ENCODE results near the gene IFNLR1.

The IFNLR1 gene

DNA sequence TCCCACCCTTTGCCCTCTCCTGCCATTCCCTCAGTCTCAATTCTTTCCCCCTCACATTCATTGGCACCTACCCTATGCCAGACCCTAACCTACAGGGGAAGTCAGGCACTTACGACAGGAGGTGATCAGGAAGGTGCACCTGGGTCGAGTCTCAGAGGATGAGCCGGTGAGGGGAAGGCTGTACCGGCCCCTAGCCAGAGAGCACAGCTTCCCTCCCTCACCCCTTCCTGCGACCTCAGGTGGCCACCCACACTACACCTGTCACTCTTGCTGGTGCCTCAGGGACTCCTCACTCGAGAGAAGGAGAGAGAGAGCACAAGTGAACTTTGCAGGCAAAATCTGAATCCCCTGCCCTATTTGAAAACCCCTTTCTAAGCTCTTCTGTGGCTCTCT is 73.5 kb downstream of the IFNLR1 start:
- DNase-seq (ENCODE audit: low read depth, low spot score) = no peak
- no peak overlapping the region for H3K4me3 ChIP-seq (ENCODE audit: low read depth, low read length)
- TF ChIP-seq, protein P1, sequence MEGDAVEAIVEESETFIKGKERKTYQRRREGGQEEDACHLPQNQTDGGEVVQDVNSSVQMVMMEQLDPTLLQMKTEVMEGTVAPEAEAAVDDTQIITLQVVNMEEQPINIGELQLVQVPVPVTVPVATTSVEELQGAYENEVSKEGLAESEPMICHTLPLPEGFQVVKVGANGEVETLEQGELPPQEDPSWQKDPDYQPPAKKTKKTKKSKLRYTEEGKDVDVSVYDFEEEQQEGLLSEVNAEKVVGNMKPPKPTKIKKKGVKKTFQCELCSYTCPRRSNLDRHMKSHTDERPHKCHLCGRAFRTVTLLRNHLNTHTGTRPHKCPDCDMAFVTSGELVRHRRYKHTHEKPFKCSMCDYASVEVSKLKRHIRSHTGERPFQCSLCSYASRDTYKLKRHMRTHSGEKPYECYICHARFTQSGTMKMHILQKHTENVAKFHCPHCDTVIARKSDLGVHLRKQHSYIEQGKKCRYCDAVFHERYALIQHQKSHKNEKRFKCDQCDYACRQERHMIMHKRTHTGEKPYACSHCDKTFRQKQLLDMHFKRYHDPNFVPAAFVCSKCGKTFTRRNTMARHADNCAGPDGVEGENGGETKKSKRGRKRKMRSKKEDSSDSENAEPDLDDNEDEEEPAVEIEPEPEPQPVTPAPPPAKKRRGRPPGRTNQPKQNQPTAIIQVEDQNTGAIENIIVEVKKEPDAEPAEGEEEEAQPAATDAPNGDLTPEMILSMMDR (IDR thresholded peaks at IDR 0.05; ENCODE audit: low read depth, low read length) = no peak
- in situ Hi-C loops (cut with HindIII; ENCODE audit: low sequenced_read_pairs) = no loop called here

DNA sequence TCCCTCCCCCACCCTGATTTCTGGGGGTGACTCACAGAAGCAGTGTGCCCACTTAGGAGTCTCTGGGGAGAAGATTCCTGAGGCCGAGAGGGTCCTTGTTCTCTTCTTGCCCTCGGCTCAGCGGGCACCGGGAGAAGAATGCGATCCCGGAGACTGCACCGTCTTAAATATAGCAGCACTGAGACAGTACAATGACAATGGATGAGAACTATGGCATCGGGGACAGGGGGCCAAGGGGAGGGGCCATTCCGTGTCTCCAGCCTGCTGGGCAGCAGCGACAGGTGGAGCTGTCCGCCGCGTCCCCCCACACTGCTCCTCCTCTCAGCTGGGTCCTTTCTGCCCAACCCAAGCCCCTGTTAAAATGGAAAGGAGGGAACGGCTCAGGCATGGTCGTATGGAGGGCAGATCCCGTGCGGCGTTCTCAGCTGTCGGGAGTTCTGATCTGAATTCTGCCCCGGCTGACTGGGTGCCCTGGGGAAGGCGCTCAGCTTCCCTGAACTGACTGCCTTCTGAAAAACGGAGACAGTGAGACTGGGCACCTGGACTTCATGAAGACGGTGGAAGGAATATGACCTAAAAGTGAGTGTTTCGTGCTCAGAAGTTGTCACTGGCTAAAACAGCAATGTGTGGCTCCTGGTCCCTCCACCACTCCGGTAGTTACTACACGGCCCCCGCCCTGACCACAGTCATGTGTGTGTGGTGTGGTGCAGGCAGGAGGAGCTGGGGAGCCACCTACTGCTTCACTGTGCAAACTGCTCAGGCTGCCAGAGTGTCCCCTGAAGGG is 74.9 kb downstream of the IFNLR1 start, which contains the start of gene MYOM3:
Gene MYOM3 (minus strand): TSS at position 140 of the 784 bp plus-strand sequence. CDS start 3,499 bp downstream, outside the sequence.
- in situ Hi-C loops (cut with HindIII; ENCODE audit: low sequenced_read_pairs) = no loop called here
- peak; percentile 73 for DNase-seq (ENCODE audit: low read depth, low spot score)
- H3K4me3 ChIP-seq (ENCODE audit: low read depth, low read length) = peak within 1 kb of the TSS; percentile 12
- TF ChIP-seq, protein P1 (IDR thresholded peaks at IDR 0.05; ENCODE audit: low read depth, low read length) = peak; percentile 82

DNA sequence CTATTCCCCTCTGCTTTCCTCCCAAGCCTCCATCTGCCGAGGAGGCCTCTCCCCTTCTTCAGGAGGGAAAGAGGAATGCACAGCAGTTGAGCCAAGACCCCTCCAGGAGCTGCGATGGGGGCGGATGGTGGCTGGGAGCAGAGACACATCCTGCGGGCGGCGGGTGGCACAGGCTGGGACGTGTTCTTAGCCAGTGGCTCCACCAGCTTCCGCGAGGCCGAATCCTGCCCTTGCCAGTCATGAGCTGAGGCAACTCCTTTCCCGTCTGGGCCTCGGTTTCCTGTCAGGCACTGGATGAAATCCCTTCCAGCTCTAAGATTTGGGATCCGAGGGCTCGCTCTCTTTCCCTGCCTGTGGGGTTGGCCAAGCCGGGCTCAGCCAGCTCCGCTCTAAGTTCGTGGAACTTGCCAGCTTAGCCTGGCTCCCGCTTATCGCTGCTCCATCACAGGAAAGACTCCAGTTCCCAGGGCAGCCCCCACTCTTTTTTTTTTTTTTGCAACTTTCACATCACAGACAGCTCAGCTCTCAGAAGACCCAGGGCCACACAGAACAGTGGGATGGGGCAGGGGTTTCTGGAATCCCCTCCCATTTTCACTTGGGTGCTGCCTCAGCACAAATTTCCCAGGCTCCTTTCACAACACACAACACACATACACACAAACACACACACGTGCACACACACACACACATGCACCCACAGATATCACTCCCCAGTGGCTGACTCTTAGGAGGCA is 75.7 kb downstream of the IFNLR1 start:
- H3K4me3 ChIP-seq (ENCODE audit: low read depth, low read length) = no peak overlapping the region
- in situ Hi-C loops (cut with HindIII; ENCODE audit: low sequenced_read_pairs) = no loop called here
- TF ChIP-seq, protein P1 (IDR thresholded peaks at IDR 0.05; ENCODE audit: low read depth, low read length) = no peak
- DNase-seq (ENCODE audit: low read depth, low spot score) = no peak

DNA sequence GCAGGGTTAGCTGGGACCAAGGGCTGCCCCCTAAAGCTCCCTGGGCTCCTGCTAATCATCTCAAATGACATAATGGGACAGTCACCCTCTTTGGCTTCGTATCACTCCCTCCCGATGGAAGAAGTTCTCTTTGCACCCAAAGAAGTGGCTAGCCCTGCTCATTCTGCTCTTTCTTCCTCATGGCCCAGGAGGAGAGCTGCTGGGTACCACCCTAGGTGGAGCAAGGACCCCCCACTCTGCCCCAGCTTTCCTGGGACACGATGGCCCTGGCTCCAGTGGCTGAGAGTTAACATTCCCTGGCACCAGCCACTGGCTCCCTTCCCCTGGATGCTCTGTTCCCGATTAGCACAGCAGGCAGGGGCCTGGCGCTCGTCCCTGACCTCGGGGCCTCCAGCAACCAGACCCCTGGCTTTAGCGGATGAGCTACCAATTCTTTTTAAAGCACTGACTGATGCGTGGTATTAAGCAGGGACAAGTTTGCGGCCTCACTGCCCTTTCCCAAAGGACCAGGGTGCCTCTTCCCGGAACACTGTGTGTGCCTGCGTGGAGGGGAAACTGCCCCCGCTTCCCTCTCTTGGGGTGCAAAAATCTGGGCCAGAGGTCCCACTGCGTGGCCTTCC is 76.3 kb downstream of the IFNLR1 start:
- no peak overlapping the region for H3K4me3 ChIP-seq (ENCODE audit: low read depth, low read length)
- in situ Hi-C loops (cut with HindIII; ENCODE audit: low sequenced_read_pairs) = no loop called here
- TF ChIP-seq, protein P1 (IDR thresholded peaks at IDR 0.05; ENCODE audit: low read depth, low read length) = no peak
- no peak for DNase-seq (ENCODE audit: low read depth, low spot score)

DNA sequence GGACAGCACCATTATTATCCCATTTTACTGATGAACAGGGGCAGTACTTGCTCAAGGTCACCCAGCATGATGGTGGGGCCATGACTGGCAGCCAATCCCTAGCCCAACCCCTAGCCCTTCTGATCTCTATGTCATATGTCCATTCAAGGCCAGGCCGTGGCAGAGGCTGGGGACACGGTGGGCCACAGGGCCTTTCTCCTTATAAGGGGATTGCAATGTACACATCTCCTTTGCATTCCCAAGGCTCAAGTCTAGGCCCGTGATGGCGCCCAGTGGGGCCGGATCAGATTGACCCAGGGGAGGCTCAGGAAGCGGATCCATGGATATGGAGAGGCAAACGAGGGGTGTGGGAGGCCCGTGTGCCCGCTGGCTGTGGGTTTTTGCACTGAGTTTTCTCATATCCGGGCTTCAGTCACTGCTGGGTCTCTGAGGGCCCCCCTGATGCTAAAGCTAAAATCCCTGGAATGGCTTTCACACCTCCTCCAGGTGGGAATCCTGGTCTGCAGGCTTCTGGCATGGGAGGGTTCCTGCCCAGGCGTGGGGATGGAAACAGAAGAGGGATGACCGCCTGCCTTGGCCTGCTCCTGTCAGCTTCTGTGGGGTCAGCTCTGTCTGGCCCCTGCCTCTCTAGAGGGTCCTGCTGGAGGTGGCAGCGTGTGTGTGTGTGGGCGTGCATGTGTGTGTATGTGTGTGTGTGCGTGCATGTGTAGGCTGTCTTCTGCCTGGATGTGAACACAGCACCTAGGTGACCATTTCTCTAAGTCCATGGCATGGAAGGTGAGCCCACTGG is 77.2 kb downstream of the IFNLR1 start:
- DNase-seq (ENCODE audit: low read depth, low spot score) = no peak
- TF ChIP-seq, protein P1 (IDR thresholded peaks at IDR 0.05; ENCODE audit: low read depth, low read length) = no peak
- H3K4me3 ChIP-seq (ENCODE audit: low read depth, low read length) = no peak overlapping the region
- in situ Hi-C loops (cut with HindIII; ENCODE audit: low sequenced_read_pairs) = no loop called here

DNA sequence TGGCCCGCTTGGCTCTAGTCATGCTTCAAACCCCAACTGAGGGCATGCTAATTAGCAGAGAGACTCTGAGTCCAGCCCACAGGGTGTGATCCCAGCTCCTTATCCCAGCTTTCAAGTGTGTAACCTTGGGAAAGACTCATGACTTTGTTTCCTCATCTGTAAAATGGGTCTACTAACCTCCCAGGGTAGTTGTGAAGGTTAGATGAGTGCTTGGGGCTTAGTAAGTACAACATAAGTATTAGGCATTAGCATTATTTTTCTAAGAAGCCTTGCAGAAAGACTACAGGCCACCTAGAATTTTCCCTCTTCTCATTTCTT is 78.0 kb downstream of the IFNLR1 start:
- in situ Hi-C loops (cut with HindIII; ENCODE audit: low sequenced_read_pairs) = no loop called here
- H3K4me3 ChIP-seq (ENCODE audit: low read depth, low read length) = no peak overlapping the region

More for the DNA sequence above, 78.0 kb downstream of the IFNLR1 start:
- no peak for DNase-seq (ENCODE audit: low read depth, low spot score)
- TF ChIP-seq, protein P1 (IDR thresholded peaks at IDR 0.05; ENCODE audit: low read depth, low read length) = no peak

Measured in astrocyte of the spinal cord (primary cell).